Prostate gland (tissue), 2 donors: ENCODE data around the gene TMEM18. TPM values are rescaled to one million over a fixed set of nuclear protein-coding genes. Genes with fewer than 3 reads are reported as not detected.

Experiments
- DNase-seq: peaks from one replicate; pipeline ENCODE4 v3.0.0-alpha.2; 2019; ENCODE audit warnings: low spot score
- H3K27ac ChIP-seq, 2 donors: fragments of 200-600 bp; sonication (generic); 2 replicates each; pipeline ENCODE4 v1.5.1; 2017 to 2019
- H3K27me3 ChIP-seq: fragments of 200-600 bp; sonication (generic); replicated peaks from 2 replicates; pipeline ENCODE4 v1.5.1; 2019; ENCODE audit not compliant: insufficient read depth
- H3K36me3 ChIP-seq, 2 donors: fragments of 200-600 bp; sonication (generic); 1 replicate in 1 of 2; 2 replicates in 1 of 2; pipeline versions ENCODE4 v1.5.1 to v1.8.1; 2017 to 2019
- H3K4me1 ChIP-seq: fragments of 200-600 bp; sonication (generic); replicated peaks from 2 replicates; pipeline ENCODE4 v1.5.1; 2019
- H3K4me3 ChIP-seq, 2 donors: fragments of 200-600 bp; sonication (generic); 2 replicates each; pipeline ENCODE4 v1.5.1; 2017 to 2019
- H3K9me3 ChIP-seq: fragments of 200-600 bp; sonication (generic); 2 replicates; pipeline ENCODE4 v1.5.1; 2017
- CTCF ChIP-seq, 4 experiments: fragments of 200-600 bp in 2 of 4; fragments of 450-650 bp in 2 of 4; sonication (generic) in 2 of 4; IDR thresholded peaks; 1 replicate in 3 of 4; 2 replicates in 1 of 4; pipeline ENCODE4 v1.5.1; 2016 to 2019; ENCODE audit warnings: antibody characterized with exemption in 4 of 4, mild to moderate bottlenecking in 2 of 4, moderate library complexity in 2 of 4
- POLR2A ChIP-seq: fragments of 450-650 bp; IDR thresholded peaks from one replicate; pipeline ENCODE4 v1.6.1; 2016; ENCODE audit warnings: antibody characterized with exemption, mild to moderate bottlenecking
- POLR2AphosphoS5 ChIP-seq: sonication (generic); formaldehyde crosslinking; IDR thresholded peaks from one replicate; pipeline ENCODE4 v1.6.1; 2017; ENCODE audit warnings: antibody characterized with exemption
- WGBS: methylation state at CpG from one replicate; pipeline ENCODE4 v1.1.5; 2018; 5-methylcytosine and 5-hydroxymethylcytosine counted together
- intact Hi-C: fragments of 100-400 bp; cut with DNase I; formaldehyde crosslinking; loops from one replicate; pipeline ENCODE4 v1.14.2; 2022
- total RNA-seq, 2 donors: library from RNA; depleted of rRNA; stranded (reverse); fragments of >200 nt; gene quantifications; one replicate each; pipeline ENCODE4 v1.1.0, GENCODE V29; 2016

The TMEM18 gene
- total RNA-seq, 2 donors from 2014 or later = 17.7 to 19.3 TPM

GRCh38 chr2:660586-661359, 16.4 kb downstream of the TMEM18 start:
- no peak overlapping the region for H3K27ac ChIP-seq
- H3K27me3 ChIP-seq = no peaks in the 10 kb centered on the region
- H3K9me3 ChIP-seq = no peaks in the 10 kb centered on the region
- no peaks in the 10 kb centered on the region for H3K36me3 ChIP-seq
- no peaks in the 10 kb centered on the region for H3K4me1 ChIP-seq
- 41% methylated on average over 29 of the region's 29 CpGs for WGBS
- no peak for DNase-seq
- TF ChIP-seq CTCF (IDR thresholded peaks at IDR 0.05) = no peak
- no peak for TF ChIP-seq POLR2AphosphoS5
- no peak for TF ChIP-seq POLR2A
- intact Hi-C loops = no loop called here
- H3K4me3 ChIP-seq = no peak overlapping the region

GRCh38 chr2:660029-660428, 17.2 kb downstream of the TMEM18 start:
- no peak overlapping the region for H3K4me3 ChIP-seq
- TF ChIP-seq POLR2AphosphoS5 (no peak), CTCF (IDR thresholded peaks at IDR 0.05) (no peak), POLR2A (no peak)
- H3K27me3 ChIP-seq = no peaks in the 10 kb centered on the region
- no peaks in the 10 kb centered on the region for H3K4me1 ChIP-seq
- H3K27ac ChIP-seq = no peak overlapping the region
- DNase-seq = no peak
- WGBS = 78% methylated on average over 12 of the region's 12 CpGs
- intact Hi-C loops = no loop called here
- H3K36me3 ChIP-seq = no peaks in the 10 kb centered on the region
- no peaks in the 10 kb centered on the region for H3K9me3 ChIP-seq

- WGBS = 80% methylated on average over 8 of the region's 8 CpGs
- TF ChIP-seq POLR2AphosphoS5 (no peak), POLR2A (no peak), CTCF (IDR thresholded peaks at IDR 0.05) (no peak)
- H3K4me3 ChIP-seq = no peak overlapping the region
- DNase-seq = no peak
- intact Hi-C loops = no loop called here
- no peaks in the 10 kb centered on the region for H3K36me3 ChIP-seq
- H3K9me3 ChIP-seq = no peaks in the 10 kb centered on the region
- H3K27ac ChIP-seq = no peak overlapping the region
- no peaks in the 10 kb centered on the region for H3K4me1 ChIP-seq
- H3K27me3 ChIP-seq = no peaks in the 10 kb centered on the region
These were observed 18.8 kb downstream of the TMEM18 start for GRCh38 chr2:658426-658825.

GRCh38 chr2:657766-658165, 19.4 kb downstream of the TMEM18 start:
- no peaks in the 10 kb centered on the region for H3K36me3 ChIP-seq
- DNase-seq = no peak
- no peak overlapping the region for H3K4me3 ChIP-seq
- 79% methylated on average over 6 of the region's 6 CpGs for WGBS
- H3K27ac ChIP-seq = no peak overlapping the region
- TF ChIP-seq POLR2AphosphoS5 (no peak), CTCF (IDR thresholded peaks at IDR 0.05) (no peak), POLR2A (no peak)
- intact Hi-C loops = no loop called here
- no peaks in the 10 kb centered on the region for H3K9me3 ChIP-seq
- H3K4me1 ChIP-seq = no peaks in the 10 kb centered on the region
- no peaks in the 10 kb centered on the region for H3K27me3 ChIP-seq

GRCh38 chr2:656676-657075, 20.5 kb downstream of the TMEM18 start:
- no peak for DNase-seq
- Histone ChIP-seq H3K4me3 (no peak overlapping the region), H3K4me1 (no peaks in the 10 kb centered on the region), H3K9me3 (no peaks in the 10 kb centered on the region), H3K27ac (no peak overlapping the region), H3K36me3 (no peaks in the 10 kb centered on the region), H3K27me3 (no peaks in the 10 kb centered on the region)
- 80% methylated on average over 5 of the region's 5 CpGs for WGBS
- TF ChIP-seq POLR2AphosphoS5 (no peak), POLR2A (no peak), CTCF (IDR thresholded peaks at IDR 0.05) (no peak)
- intact Hi-C loops = no loop called here
